ENCODE measurements around the gene PLAU. TPM values are rescaled to one million over a fixed set of nuclear protein-coding genes. Genes with fewer than 3 reads are reported as not detected.

Gene PLAU
- total RNA-seq, 1 donor from 2014 or later: 19.5 TPM

DNA sequence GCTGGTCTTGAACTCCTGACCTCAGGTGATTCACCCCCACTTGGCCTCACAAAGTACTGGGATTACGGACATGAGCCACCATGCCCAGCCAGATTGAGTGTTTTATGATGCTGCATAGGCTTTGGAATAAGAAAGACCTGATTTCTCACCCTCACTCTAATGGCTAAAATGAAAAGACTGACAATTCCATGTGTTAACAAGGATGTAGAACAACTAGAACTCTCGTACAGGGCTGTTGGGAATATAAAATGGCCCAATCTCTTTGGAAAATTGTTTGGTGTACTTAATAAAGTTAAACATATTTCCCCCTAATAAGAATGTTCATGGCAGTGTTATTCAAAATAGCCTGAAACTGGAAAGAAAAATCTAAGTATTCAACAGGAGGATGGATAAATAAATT is 43.8 kb downstream of the PLAU start:
- no peak for DNase-seq (ENCODE audit: low spot score)
- H3K36me3 Mint-ChIP-seq (ENCODE audit: low read depth, unreplicated experiment): no peaks in the 10 kb centered on the region
- no peak overlapping the region for H3K27ac Mint-ChIP-seq (ENCODE audit: unreplicated experiment)
- H3K27me3 Mint-ChIP-seq (ENCODE audit: unreplicated experiment): peaks cover 2% of the 10 kb centered on the region
- H3K4me3 Mint-ChIP-seq (ENCODE audit: unreplicated experiment): no peak overlapping the region
- H3K9me3 Mint-ChIP-seq (ENCODE audit: unreplicated experiment): no peaks in the 10 kb centered on the region
- H3K4me1 Mint-ChIP-seq (ENCODE audit: unreplicated experiment): peaks cover 7% of the 10 kb centered on the region
- TF ChIP-seq, protein P1, sequence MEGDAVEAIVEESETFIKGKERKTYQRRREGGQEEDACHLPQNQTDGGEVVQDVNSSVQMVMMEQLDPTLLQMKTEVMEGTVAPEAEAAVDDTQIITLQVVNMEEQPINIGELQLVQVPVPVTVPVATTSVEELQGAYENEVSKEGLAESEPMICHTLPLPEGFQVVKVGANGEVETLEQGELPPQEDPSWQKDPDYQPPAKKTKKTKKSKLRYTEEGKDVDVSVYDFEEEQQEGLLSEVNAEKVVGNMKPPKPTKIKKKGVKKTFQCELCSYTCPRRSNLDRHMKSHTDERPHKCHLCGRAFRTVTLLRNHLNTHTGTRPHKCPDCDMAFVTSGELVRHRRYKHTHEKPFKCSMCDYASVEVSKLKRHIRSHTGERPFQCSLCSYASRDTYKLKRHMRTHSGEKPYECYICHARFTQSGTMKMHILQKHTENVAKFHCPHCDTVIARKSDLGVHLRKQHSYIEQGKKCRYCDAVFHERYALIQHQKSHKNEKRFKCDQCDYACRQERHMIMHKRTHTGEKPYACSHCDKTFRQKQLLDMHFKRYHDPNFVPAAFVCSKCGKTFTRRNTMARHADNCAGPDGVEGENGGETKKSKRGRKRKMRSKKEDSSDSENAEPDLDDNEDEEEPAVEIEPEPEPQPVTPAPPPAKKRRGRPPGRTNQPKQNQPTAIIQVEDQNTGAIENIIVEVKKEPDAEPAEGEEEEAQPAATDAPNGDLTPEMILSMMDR (IDR thresholded peaks at IDR 0.05; ENCODE audit: unreplicated experiment): no peak

DNA sequence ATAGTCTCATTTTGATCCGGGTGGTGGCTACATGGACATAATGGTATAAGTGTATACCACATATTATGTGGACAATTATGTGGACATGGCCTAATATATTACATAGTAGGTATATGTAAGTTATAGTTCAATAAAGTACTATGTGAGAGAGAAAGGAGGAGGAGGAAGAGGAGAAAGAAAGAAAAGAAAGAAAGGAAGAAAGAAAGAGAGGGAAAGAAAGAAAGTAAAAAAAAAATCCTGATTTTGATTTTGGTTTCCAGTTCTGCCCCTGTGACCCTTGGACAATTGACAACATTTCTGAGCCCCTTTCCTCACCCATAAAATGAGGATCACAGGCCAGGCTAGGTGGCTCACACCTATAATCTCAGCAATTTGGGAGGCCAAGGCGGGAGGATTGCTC is 44.8 kb downstream of the PLAU start:
- peaks cover 7% of the 10 kb centered on the region for H3K4me1 Mint-ChIP-seq (ENCODE audit: unreplicated experiment)

DNA sequence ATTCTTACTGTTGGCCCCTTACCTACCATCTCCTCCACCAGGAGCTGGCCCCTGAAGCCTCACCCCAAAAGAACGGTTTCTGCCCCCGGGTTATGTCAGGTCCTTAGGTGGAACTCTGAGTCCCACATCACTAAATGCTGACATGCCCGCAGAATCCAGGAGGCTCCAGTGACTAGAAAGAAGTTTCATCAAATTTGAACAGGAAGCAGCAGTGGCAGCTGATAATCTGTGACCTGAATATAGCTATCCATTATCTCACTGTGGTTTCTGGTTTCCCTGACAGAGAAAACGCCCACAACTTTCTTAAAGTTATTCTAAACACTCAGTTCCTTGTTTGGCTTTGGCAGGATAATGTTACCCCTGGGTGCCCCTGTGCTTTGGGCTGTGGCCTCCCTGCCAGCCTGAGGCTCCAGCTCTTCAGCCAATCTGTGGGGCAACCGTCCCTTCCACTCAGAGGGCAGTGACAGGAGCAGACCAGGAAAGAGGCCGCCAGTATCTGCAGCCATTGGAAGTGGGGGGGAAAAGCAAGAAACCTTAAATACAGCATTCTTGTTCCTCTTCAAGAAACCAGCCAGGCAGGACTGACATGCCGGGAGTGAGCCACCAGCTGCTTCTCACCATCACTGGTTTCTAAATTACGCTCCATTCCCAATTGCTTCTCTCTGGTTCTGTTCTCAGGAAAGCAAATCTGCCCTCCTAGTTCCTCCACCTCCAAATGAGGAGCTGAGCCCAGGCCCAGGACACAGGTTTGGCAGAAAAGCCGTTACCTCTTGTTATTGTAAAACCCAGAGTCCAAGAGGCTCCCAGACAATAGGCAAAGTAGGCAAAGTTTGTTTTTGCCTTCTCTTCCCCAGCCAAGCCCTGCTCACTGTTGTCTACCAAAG is 45.8 kb downstream of the PLAU start:
- Mint-ChIP-seq H3K4me1 (ENCODE audit: unreplicated experiment) (peaks cover 7% of the 10 kb centered on the region), H3K36me3 (ENCODE audit: low read depth, unreplicated experiment) (no peaks in the 10 kb centered on the region), H3K4me3 (ENCODE audit: unreplicated experiment) (no peak overlapping the region), H3K27ac (ENCODE audit: unreplicated experiment) (no peak overlapping the region), H3K27me3 (ENCODE audit: unreplicated experiment) (no peaks in the 10 kb centered on the region), H3K9me3 (ENCODE audit: unreplicated experiment) (no peaks in the 10 kb centered on the region)
- TF ChIP-seq, protein P1 (IDR thresholded peaks at IDR 0.05; ENCODE audit: unreplicated experiment): no peak
- DNase-seq (ENCODE audit: low spot score): no peak

More for the DNA sequence above, 44.8 kb downstream of the PLAU start:
- DNase-seq (ENCODE audit: low spot score): no peak
- H3K36me3 Mint-ChIP-seq (ENCODE audit: low read depth, unreplicated experiment): no peaks in the 10 kb centered on the region
- no peak overlapping the region for H3K4me3 Mint-ChIP-seq (ENCODE audit: unreplicated experiment)
- TF ChIP-seq, protein P1 (IDR thresholded peaks at IDR 0.05; ENCODE audit: unreplicated experiment): no peak
- H3K9me3 Mint-ChIP-seq (ENCODE audit: unreplicated experiment): no peaks in the 10 kb centered on the region
- no peak overlapping the region for H3K27ac Mint-ChIP-seq (ENCODE audit: unreplicated experiment)
- no peaks in the 10 kb centered on the region for H3K27me3 Mint-ChIP-seq (ENCODE audit: unreplicated experiment)

DNA sequence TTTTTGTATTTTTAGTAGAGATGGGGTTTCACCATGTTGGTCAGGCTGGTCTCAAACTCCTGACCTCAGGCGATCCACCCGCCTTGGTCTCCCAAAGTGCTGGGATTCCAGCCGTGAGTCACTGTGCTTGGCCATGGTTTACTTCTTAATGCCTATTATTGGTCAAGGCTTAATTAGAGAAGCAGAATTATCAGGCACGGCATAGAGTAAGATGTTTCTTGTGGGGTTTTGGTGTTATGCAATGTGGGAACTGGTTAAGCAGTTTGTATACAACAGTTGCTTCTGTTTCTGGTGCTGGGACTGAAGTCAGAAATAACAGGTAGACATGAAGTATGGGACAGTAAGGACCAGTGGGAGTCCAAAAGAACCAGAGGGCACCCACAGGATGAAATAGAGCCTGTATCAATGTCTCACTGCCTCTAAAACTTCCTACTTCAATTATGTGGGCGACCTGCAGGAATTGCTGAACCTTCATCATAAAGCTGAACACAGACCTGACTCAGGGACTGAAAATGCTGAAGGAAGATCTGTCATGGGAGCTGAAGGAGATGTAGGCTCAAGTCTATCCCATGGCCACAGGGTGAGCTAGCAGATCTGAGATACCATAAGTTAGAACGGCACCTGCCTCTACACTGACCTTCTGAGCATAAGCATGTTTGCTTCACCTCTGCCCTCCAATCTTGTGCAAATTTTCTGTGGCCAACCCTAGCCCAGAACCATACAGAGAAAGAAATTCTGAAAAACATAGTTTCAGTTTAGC is 48.7 kb downstream of the PLAU start:
- Mint-ChIP-seq H3K27me3 (ENCODE audit: unreplicated experiment) (no peaks in the 10 kb centered on the region), H3K9me3 (ENCODE audit: unreplicated experiment) (no peaks in the 10 kb centered on the region), H3K36me3 (ENCODE audit: low read depth, unreplicated experiment) (no peaks in the 10 kb centered on the region), H3K4me3 (ENCODE audit: unreplicated experiment) (no peak overlapping the region), H3K4me1 (ENCODE audit: unreplicated experiment) (peaks cover 7% of the 10 kb centered on the region), H3K27ac (ENCODE audit: unreplicated experiment) (no peak overlapping the region)
- TF ChIP-seq, protein P1 (IDR thresholded peaks at IDR 0.05; ENCODE audit: unreplicated experiment): no peak
- no peak for DNase-seq (ENCODE audit: low spot score)

Measured in endothelial cell (in vitro differentiated cells).